KMS-11 (cell line): ENCODE results near the gene SYNC.

ENCODE experiments used
- H2AFZ ChIP-seq: fragments of 200-600 bp; sonication (generic); 2 replicates; pipeline ENCODE4 v1.6.1; 2016; ENCODE audit warnings: antibody characterized with exemption, mixed run types, low read depth
- H3K27ac ChIP-seq: fragments of 200-600 bp; sonication (generic); 2 replicates; pipeline ENCODE4 v1.6.1; 2016; ENCODE audit warnings: mild to moderate bottlenecking, mixed run types
- H3K27me3 ChIP-seq: fragments of 200-600 bp; sonication (generic); 2 replicates; pipeline ENCODE4 v1.6.1; 2017; ENCODE audit warnings: mild to moderate bottlenecking, low read depth, mixed run types, moderate library complexity; ENCODE audit not compliant: insufficient read depth
- H3K36me3 ChIP-seq: fragments of 200-600 bp; sonication (generic); 2 replicates; pipeline ENCODE4 v1.6.1; 2017; ENCODE audit warnings: mild to moderate bottlenecking, mixed run types; ENCODE audit not compliant: insufficient read depth
- H3K4me1 ChIP-seq: fragments of 200-600 bp; sonication (generic); 2 replicates; pipeline ENCODE4 v1.6.1; 2016; ENCODE audit warnings: mild to moderate bottlenecking, low read depth, mixed run types; ENCODE audit not compliant: poor library complexity, severe bottlenecking
- H3K4me2 ChIP-seq: fragments of 200-600 bp; sonication (generic); 2 replicates; pipeline ENCODE4 v1.7.0; 2016; ENCODE audit warnings: mild to moderate bottlenecking, mixed run types
- H3K4me3 ChIP-seq: fragments of 200-600 bp; sonication (generic); IDR thresholded peaks from 2 replicates; pipeline ENCODE4 v1.6.1; 2017; ENCODE audit warnings: low read depth, low read length, mixed read lengths; ENCODE audit not compliant: insufficient read depth
- H3K79me2 ChIP-seq: fragments of 200-600 bp; sonication (generic); 2 replicates; pipeline ENCODE4 v1.6.1; 2016; ENCODE audit warnings: low read depth, mixed run types; ENCODE audit not compliant: insufficient read depth
- H3K9ac ChIP-seq: fragments of 200-600 bp; sonication (generic); 2 replicates; pipeline ENCODE4 v1.6.1; 2016; ENCODE audit warnings: mild to moderate bottlenecking, mixed run types
- H4K20me1 ChIP-seq: fragments of 200-600 bp; sonication (generic); 2 replicates; pipeline ENCODE4 v1.6.1; 2016; ENCODE audit warnings: mild to moderate bottlenecking, mixed run types; ENCODE audit not compliant: insufficient read depth
- CTCF ChIP-seq: fragments of 200-600 bp; sonication (generic); conservative IDR thresholded peaks from 2 replicates; pipeline ENCODE4 v1.6.1; 2017; ENCODE audit warnings: low read depth, mild to moderate bottlenecking, antibody characterized with exemption, low read length, moderate library complexity, mixed read lengths

The SYNC gene

GRCh38 chr1:32702599-32703478 lies at the start of gene SYNC:
Gene SYNC, minus strand, starts transcription at chr1:32702770. Its CDS starts 110 bp downstream, at chr1:32702660.
- Histone ChIP-seq H3K79me2 (no peaks in the 10 kb centered on the region), H4K20me1 (no peaks in the 10 kb centered on the region), H3K4me2 (peak within 1 kb of the TSS; percentile 31; the same call in 1 of the 2 replicates), H3K36me3 (no peaks in the 10 kb centered on the region), H3K4me3 (no peak within 1 kb of the TSS), H3K4me1 (no peaks in the 10 kb centered on the region), H3K27me3 (no peaks in the 10 kb centered on the region), H3K27ac (no peak within 1 kb of the TSS), H3K9ac (peak within 1 kb of the TSS; percentile 1; the same call in 1 of the 2 replicates), H2AFZ (peak within 1 kb of the TSS; percentile 60)
- no peak for TF ChIP-seq CTCF

GRCh38 chr1:32749771-32750170 lies 47.2 kb upstream of the SYNC start:
- Histone ChIP-seq H3K79me2 (no peaks in the 10 kb centered on the region), H3K36me3 (no peaks in the 10 kb centered on the region), H4K20me1 (no peaks in the 10 kb centered on the region), H3K27ac (no peak overlapping the region), H3K4me2 (no peak overlapping the region), H2AFZ (no peak overlapping the region), H3K4me3 (no peak overlapping the region), H3K27me3 (no peaks in the 10 kb centered on the region), H3K4me1 (peaks cover 5% of the 10 kb centered on the region), H3K9ac (no peak overlapping the region)
- TF ChIP-seq CTCF: no peak

GRCh38 chr1:32749332-32749731 lies 46.8 kb upstream of the SYNC start:
- H3K79me2 ChIP-seq: no peaks in the 10 kb centered on the region
- H3K9ac ChIP-seq: no peak overlapping the region
- no peaks in the 10 kb centered on the region for H4K20me1 ChIP-seq
- TF ChIP-seq CTCF: no peak
- H3K27ac ChIP-seq: no peak overlapping the region
- H3K27me3 ChIP-seq: no peaks in the 10 kb centered on the region
- no peak overlapping the region for H3K4me3 ChIP-seq
- peaks cover 5% of the 10 kb centered on the region for H3K4me1 ChIP-seq
- H3K36me3 ChIP-seq: no peaks in the 10 kb centered on the region
- no peak overlapping the region for H3K4me2 ChIP-seq
- H2AFZ ChIP-seq: no peak overlapping the region

- H4K20me1 ChIP-seq: no peaks in the 10 kb centered on the region
- H3K4me2 ChIP-seq: no peak overlapping the region
- H3K9ac ChIP-seq: no peak overlapping the region
- H2AFZ ChIP-seq: no peak overlapping the region
- H3K27me3 ChIP-seq: no peaks in the 10 kb centered on the region
- no peak overlapping the region for H3K27ac ChIP-seq
- no peaks in the 10 kb centered on the region for H3K79me2 ChIP-seq
- H3K4me3 ChIP-seq: no peak overlapping the region
- H3K4me1 ChIP-seq: peaks cover 5% of the 10 kb centered on the region
- no peak for TF ChIP-seq CTCF
- H3K36me3 ChIP-seq: no peaks in the 10 kb centered on the region
Measured at GRCh38 chr1:32748926-32749325, 46.4 kb upstream of the SYNC start.
